HepG2 (cell line): ENCODE results near the gene RBM19. TPM values are rescaled to one million over a fixed set of nuclear protein-coding genes. Genes with fewer than 3 reads are reported as not detected.

ENCODE experiments used
- ARNTL ChIP-seq: sonication (generic); formaldehyde crosslinking; IDR thresholded peaks from 2 replicates; pipeline ENCODE4 v1.4.0; 2020; ENCODE audit warnings: mild to moderate bottlenecking, missing genetic modification reagents
- ATF7 ChIP-seq, 2 experiments: fragments of 450-650 bp in 1 of 2; sonication (generic) in 1 of 2; formaldehyde crosslinking in 1 of 2; IDR thresholded peaks; 2 replicates each; pipeline versions ENCODE4 v1.4.0 to v1.6.1; 2016 to 2020; ENCODE audit warnings: antibody characterized with exemption in 1 of 2, mild to moderate bottlenecking in 1 of 2, missing genetic modification reagents in 1 of 2
- CREB1 ChIP-seq, 2 experiments: fragments of 450-650 bp in 1 of 2; IDR thresholded peaks; 2 replicates each; pipeline ENCODE4 v1.6.1; 2016 to 2017; ENCODE audit warnings: control low read depth in 1 of 2, mild to moderate bottlenecking in 1 of 2, missing compliant biosample characterization in 1 of 2, missing genetic modification characterization in 1 of 2
- ELF1 ChIP-seq: sonication (generic); formaldehyde crosslinking; IDR thresholded peaks from 2 replicates; pipeline ENCODE4 v1.4.0; 2020; ENCODE audit warnings: missing genetic modification reagents
- HNF4A ChIP-seq: sonication (generic); formaldehyde crosslinking; IDR thresholded peaks from 2 replicates; pipeline ENCODE4 v1.4.0; 2020; ENCODE audit warnings: missing genetic modification reagents
- HNF4G ChIP-seq, 2 experiments: sonication (generic) in 1 of 2; formaldehyde crosslinking in 1 of 2; IDR thresholded peaks; 2 replicates each; pipeline versions ENCODE4 v1.4.0 to v1.6.1; 2011 to 2020; ENCODE audit warnings: borderline replicate concordance in 2 of 2, low read depth in 2 of 2, mild to moderate bottlenecking in 2 of 2, low read length in 1 of 2, missing genetic modification reagents in 1 of 2, moderate library complexity in 1 of 2
- HNRNPUL1 ChIP-seq: fragments of 200-400 bp; formaldehyde crosslinking; IDR thresholded peaks from 2 replicates; pipeline ENCODE4 v1.6.1; 2017; ENCODE audit warnings: low read depth, mild to moderate bottlenecking, low read length, moderate library complexity
- MXI1 ChIP-seq: IDR thresholded peaks from 3 replicates; pipeline ENCODE4 v1.6.1; 2012; ENCODE audit warnings: low read depth, low read length, inconsistent platforms, borderline replicate concordance
- PAX8 ChIP-seq: sonication (generic); formaldehyde crosslinking; IDR thresholded peaks from 2 replicates; pipeline ENCODE4 v1.8.0; 2022; ENCODE audit warnings: mild to moderate bottlenecking, missing genetic modification reagents, borderline replicate concordance
- RBFOX2 ChIP-seq: fragments of 200-400 bp; formaldehyde crosslinking; IDR thresholded peaks from 2 replicates; pipeline ENCODE4 v1.6.1; 2017; ENCODE audit warnings: low read depth, mild to moderate bottlenecking, low read length
- RFXANK ChIP-seq: IDR thresholded peaks from 2 replicates; pipeline ENCODE4 v1.6.1; 2016
- ZFP36 ChIP-seq: fragments of 150-350 bp; IDR thresholded peaks from 2 replicates; pipeline ENCODE4 v1.6.1; 2018; ENCODE audit warnings: borderline replicate concordance, low read length, low read depth; ENCODE audit not compliant: partially characterized antibody
- ZNF10 ChIP-seq: sonication (generic); formaldehyde crosslinking; IDR thresholded peaks from 2 replicates; pipeline ENCODE4 v1.4.0; 2020; ENCODE audit warnings: mild to moderate bottlenecking, low read depth, missing genetic modification reagents, borderline replicate concordance
- ZNF510 ChIP-seq: sonication (generic); formaldehyde crosslinking; IDR thresholded peaks from 2 replicates; pipeline ENCODE4 v1.4.0; 2020; ENCODE audit warnings: low read depth, mild to moderate bottlenecking, missing genetic modification reagents
- ZNF558 ChIP-seq: sonication (generic); formaldehyde crosslinking; IDR thresholded peaks from 2 replicates; pipeline ENCODE4 v1.9.0; 2022; ENCODE audit warnings: mild to moderate bottlenecking, missing genetic modification reagents, borderline replicate concordance
- ZNF710 ChIP-seq: sonication (generic); formaldehyde crosslinking; IDR thresholded peaks from 2 replicates; pipeline ENCODE4 v1.5.0; 2020; ENCODE audit warnings: mild to moderate bottlenecking, missing genetic modification reagents, borderline replicate concordance
- ZNF724P ChIP-seq: sonication (generic); formaldehyde crosslinking; IDR thresholded peaks from 2 replicates; pipeline ENCODE4 v1.8.0; 2022; ENCODE audit warnings: missing genetic modification reagents, borderline replicate concordance
- polyA plus RNA-seq, 8 experiments: library from polyadenylated mRNA; depleted of rRNA in 3 of 8; stranded (reverse) in 7 of 8; unstranded in 1 of 8; fragments of >200 nt; fragmentation: Illumina TruSeq in 4 of 8; extraction: Trizol in 4 of 8; gene quantifications; 2 replicates each; pipeline versions ENCODE4 v1.2.1 to v1.2.3, GENCODE V29; 2011 to 2016; ENCODE audit warnings: low read depth in 4 of 8, missing spikeins in 1 of 8, mixed read lengths in 1 of 8; ENCODE audit not compliant: insufficient read depth in 1 of 8
- total RNA-seq, 5 experiments: library from RNA; depleted of rRNA; stranded (reverse); fragments of >200 nt; fragmentation: Illumina TruSeq; extraction: Trizol; gene quantifications; 2 replicates each; pipeline ENCODE4 v1.2.3, GENCODE V29; 2016; ENCODE audit warnings: low read depth in 1 of 5
- TF ChIP-seq, protein P1 (sequence below): IDR thresholded peaks from 2 replicates; pipeline ENCODE4 v1.6.1; 2016; ENCODE audit warnings: low read depth

The RBM19 gene
- total and polyA plus RNA-seq, 2 of the 13 experiments (the other 11 are each of a cell fraction or from before 2014, with no cell fraction given): 19.3 to 32.2 TPM

- TF ChIP-seq ATF7 (IDR thresholded peaks at IDR 0.05) (no peak), ATF7 (CRISPR knock-in tag; IDR thresholded peaks at IDR 0.05) (no peak), HNRNPUL1 (no peak), MXI1 (peak; percentile 99), ELF1 (CRISPR knock-in tag) (peak; percentile 98), ZNF10 (CRISPR knock-in tag) (no peak), HNF4A (no peak), ZNF510 (CRISPR knock-in tag) (no peak), ZNF710 (no peak), ARNTL (CRISPR knock-in tag) (peak; percentile 90), CREB1 (IDR thresholded peaks at IDR 0.05) (no peak; the same call in 1 of the 2 replicates), CREB1 (CRISPR knock-in tag; IDR thresholded peaks at IDR 0.05) (peak; percentile 71), HNF4G (IDR thresholded peaks at IDR 0.05; ENCODE audit: borderline replicate concordance, low read depth, low read length) (no peak), HNF4G (CRISPR knock-in tag; IDR thresholded peaks at IDR 0.05; ENCODE audit: borderline replicate concordance, low read depth) (no peak; the same call in 1 of the 2 replicates), PAX8 (CRISPR knock-in tag) (no peak), ZFP36 (no peak), ZNF724P (no peak), ZNF558 (CRISPR knock-in tag) (no peak), RFXANK (peak; percentile 54; the same call in 1 of the 2 replicates), RBFOX2 (peak; percentile 73)
- TF ChIP-seq, protein P1, sequence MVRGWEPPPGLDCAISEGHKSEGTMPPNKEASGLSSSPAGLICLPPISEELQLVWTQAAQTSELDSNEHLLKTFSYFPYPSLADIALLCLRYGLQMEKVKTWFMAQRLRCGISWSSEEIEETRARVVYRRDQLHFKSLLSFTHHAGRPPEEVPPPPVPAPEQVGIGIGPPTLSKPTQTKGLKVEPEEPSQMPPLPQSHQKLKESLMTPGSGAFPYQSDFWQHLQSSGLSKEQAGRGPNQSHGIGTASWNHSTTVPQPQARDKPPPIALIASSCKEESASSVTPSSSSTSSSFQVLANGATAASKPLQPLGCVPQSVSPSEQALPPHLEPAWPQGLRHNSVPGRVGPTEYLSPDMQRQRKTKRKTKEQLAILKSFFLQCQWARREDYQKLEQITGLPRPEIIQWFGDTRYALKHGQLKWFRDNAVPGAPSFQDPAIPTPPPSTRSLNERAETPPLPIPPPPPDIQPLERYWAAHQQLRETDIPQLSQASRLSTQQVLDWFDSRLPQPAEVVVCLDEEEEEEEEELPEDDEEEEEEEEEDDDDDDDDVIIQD (CRISPR knock-in tag): peak; percentile 41; the same call in 1 of the 2 replicates
Observed at GRCh38 chr12:113965951-113966797, at the start of gene RBM19 (continued).
